Immature natural killer cell (primary cell): ENCODE data around the gene RIPK1. TPM values are rescaled to one million over a fixed set of nuclear protein-coding genes. Genes with fewer than 3 reads are reported as not detected.

Source experiments
- DNase-seq, 3 donors: peaks; one replicate each; pipeline ENCODE4 v3.0.0; 2022; ENCODE audit warnings: mixed read lengths in 1 of 3
- H3K27ac Mint-ChIP-seq, 6 donors: one replicate each; pipeline ENCODE4 v1.8.0; 2020; ENCODE audit warnings: mixed read lengths in 6 of 6, mild to moderate bottlenecking in 5 of 6, inconsistent platforms in 4 of 6, moderate library complexity in 3 of 6
- H3K27me3 Mint-ChIP-seq, 3 donors: one replicate each; pipeline ENCODE4 v1.8.0; 2020 to 2021; ENCODE audit warnings: low read depth in 3 of 3, mild to moderate bottlenecking in 3 of 3, mixed read lengths in 3 of 3, moderate library complexity in 3 of 3, inconsistent platforms in 1 of 3
- H3K36me3 Mint-ChIP-seq, 3 donors: one replicate each; pipeline ENCODE4 v1.8.0; 2020; ENCODE audit warnings: mixed read lengths in 3 of 3, inconsistent platforms in 2 of 3, mild to moderate bottlenecking in 2 of 3
- H3K4me1 Mint-ChIP-seq, 2 donors: one replicate each; pipeline ENCODE4 v1.8.0; 2020; ENCODE audit warnings: inconsistent platforms in 2 of 2, mild to moderate bottlenecking in 2 of 2, mixed read lengths in 2 of 2, moderate library complexity in 1 of 2
- H3K4me3 Mint-ChIP-seq, 5 donors: one replicate each; pipeline ENCODE4 v1.8.0; 2020; ENCODE audit warnings: mild to moderate bottlenecking in 5 of 5, mixed read lengths in 5 of 5, inconsistent platforms in 3 of 5, moderate library complexity in 3 of 5
- H3K9me3 Mint-ChIP-seq, 6 donors: one replicate each; pipeline ENCODE4 v1.8.0; 2020; ENCODE audit warnings: mild to moderate bottlenecking in 6 of 6, mixed read lengths in 6 of 6, inconsistent platforms in 4 of 6, moderate library complexity in 3 of 6
- polyA plus RNA-seq, 3 donors: library from polyadenylated mRNA; unstranded; fragments of 300-500 nt; fragmentation: Illumina TruSeq; gene quantifications; one replicate each; pipeline ENCODE4 v1.2.3, GENCODE V29; 2021

RIPK1 gene
- polyA plus RNA-seq, 3 donors from 2014 or later = 13.8 to 32.6 (median 23.5) TPM

DNA sequence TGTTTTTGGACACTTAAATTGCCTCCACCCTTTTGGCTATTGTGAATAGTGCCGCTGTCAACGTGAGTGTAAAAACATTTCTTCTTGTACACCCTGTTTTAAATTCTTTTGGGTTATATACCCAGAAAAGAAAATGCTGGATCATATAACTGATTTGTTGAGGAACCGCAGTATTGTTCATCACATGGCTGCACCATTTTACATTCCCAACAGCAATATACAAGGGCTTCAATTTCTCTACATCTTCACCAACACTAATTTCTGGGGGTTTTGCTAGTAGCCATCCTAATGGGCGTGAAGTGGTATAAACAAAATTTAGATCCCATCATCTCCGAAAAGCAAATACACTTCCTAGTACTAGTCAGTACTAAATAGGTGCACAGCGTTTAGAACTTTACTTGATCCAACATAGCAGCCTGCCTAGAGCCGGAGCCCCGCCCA lies 49.6 kb downstream of the RIPK1 start:
- H3K4me3 Mint-ChIP-seq = peak overlapping the region; percentile 83 to 94 (median 90)
- no peaks in the 10 kb centered on the region for H3K9me3 Mint-ChIP-seq
- H3K4me1 Mint-ChIP-seq = peaks cover 16 to 17% of the 10 kb centered on the region in 2 donors
- peak overlapping the region; percentile 89 to 94 (median 91) for H3K27ac Mint-ChIP-seq
- peaks cover 0 to under 1% (median 0%) of the 10 kb centered on the region in 3 donors for H3K36me3 Mint-ChIP-seq
- no peak for DNase-seq
- H3K27me3 Mint-ChIP-seq = peaks cover 7 to 9% (median 8%) of the 10 kb centered on the region in 3 donors

DNA sequence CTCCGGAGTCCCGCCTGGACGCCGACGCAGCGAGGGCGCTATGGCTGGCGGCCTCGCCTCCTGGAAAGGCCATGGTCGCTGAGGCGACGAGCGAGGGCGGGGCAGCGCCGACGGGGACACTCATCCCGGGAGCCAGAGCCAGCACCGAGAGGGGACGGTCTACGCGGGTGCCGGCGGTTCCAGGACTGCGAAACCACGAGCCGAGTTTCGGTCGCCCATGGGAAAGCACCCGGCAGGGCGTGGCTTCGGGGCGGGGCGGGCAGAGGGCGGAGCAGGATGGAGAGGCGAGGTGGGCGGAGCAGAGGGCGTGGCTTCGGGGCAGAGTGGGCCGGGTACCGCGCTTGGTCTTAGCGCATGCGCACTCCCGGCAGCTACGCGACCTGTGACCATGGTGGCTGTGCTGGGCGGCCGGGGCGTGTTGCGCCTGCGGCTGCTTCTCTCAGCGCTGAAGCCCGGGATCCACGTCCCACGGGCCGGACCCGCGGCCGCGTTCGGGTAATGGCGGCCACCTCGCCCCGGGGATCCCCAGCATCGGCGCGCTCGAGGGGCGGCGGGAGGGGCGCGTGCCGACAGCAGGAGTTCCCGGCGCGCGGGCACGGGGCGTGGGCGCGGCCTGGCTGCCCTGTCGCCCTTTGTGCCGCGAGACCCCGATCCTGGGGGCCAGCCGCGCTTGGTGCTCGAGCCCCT lies 50.2 kb downstream of the RIPK1 start, which contains the start of gene BPHL:
Gene BPHL, plus strand, starts transcription at position 359 of the 687 bp plus-strand sequence. Its CDS starts 30 bp downstream, at position 389.
- Mint-ChIP-seq H3K27me3 (peaks cover 8 to 9% (median 8%) of the 10 kb centered on the region in 3 donors), H3K27ac (peak within 1 kb of the TSS; percentile 89 to 94 (median 91)), H3K36me3 (no peaks in the 10 kb centered on the region), H3K4me1 (peaks cover 16 to 17% of the 10 kb centered on the region in 2 donors), H3K9me3 (no peaks in the 10 kb centered on the region), H3K4me3 (peak within 1 kb of the TSS; percentile 83 to 94 (median 90))
- peak; percentile 99 to 100 (median 100) for DNase-seq

DNA sequence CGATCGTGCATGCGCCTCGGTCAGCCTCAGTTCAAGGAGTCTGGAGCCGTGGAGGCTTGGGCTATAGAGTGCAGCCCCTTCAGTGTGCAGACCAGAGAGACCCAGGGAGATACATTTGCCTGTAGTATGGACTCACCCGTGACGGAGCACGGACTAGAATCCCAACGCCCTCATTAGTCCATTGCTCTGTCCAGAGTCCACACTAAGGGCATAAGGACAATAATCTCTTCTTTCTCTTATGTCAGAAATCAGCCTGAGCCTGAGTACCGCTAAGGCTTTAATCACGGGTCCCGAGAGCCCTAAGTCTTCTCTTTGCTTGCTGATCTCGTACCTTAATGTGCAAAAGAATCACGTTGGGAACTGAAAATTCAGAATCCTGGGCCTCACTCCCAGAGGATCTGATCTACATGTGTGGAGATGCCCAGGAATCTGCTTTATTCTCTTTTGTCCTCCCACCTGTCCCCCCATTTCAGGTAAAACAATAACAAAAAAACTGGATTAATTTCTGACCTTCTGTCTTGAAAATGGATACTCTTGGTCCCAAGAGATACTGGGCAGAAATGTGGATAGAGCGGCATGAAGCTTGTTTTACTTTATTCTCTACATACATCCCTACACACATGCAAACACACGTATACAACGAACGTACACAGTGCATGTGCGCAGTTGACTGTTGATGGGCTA lies 50.9 kb downstream of the RIPK1 start:
- H3K4me3 Mint-ChIP-seq = peak overlapping the region; percentile 83 to 94 (median 90)
- no peak for DNase-seq
- peaks cover 16 to 17% of the 10 kb centered on the region in 2 donors for H3K4me1 Mint-ChIP-seq
- H3K9me3 Mint-ChIP-seq = no peaks in the 10 kb centered on the region
- H3K27me3 Mint-ChIP-seq = peaks cover 8 to 14% (median 9%) of the 10 kb centered on the region in 3 donors
- H3K27ac Mint-ChIP-seq = peak overlapping the region; percentile 14 to 90 (median 78)
- no peaks in the 10 kb centered on the region for H3K36me3 Mint-ChIP-seq

DNA sequence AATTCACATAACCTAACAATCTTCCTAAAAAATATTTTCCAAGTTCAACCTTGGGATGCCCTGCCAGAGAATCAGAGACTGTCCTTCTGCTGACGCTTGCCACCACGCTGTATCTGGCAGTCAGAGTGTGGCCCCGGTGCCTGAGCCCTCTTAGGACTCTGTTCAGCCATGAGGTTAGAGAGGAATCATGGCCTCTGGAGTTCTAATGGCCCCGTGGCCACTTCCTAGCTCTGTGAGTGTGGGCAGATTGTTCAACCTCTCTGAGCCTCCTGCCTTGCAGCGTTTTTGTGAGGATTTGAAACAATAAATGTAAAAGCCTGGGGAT lies 52.4 kb downstream of the RIPK1 start:
- Mint-ChIP-seq H3K4me3 (no peak overlapping the region), H3K4me1 (peaks cover 16 to 17% of the 10 kb centered on the region in 2 donors), H3K27me3 (peaks cover 8 to 14% (median 9%) of the 10 kb centered on the region in 3 donors), H3K27ac (no peak overlapping the region), H3K9me3 (no peaks in the 10 kb centered on the region), H3K36me3 (no peaks in the 10 kb centered on the region)
- no peak for DNase-seq

DNA sequence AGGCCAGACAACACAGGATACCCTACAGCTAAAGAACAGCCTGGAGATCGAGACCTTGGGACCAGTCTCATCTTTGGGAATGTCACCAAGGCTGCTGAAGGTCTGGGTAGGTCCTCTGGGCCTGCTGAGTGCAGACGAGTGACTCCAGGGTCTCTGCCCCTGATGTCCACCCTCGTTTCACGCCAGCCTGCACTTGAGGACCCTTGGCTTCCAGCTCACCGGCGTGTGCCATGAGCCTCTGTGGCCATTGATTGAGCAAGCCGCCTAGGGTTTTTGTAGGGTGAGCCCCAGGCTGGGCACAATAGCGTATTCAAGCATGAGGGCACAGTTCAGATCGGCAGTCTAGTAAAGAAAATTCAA lies 54.5 kb downstream of the RIPK1 start:
- H3K4me1 Mint-ChIP-seq = peaks cover 12 to 14% of the 10 kb centered on the region in 2 donors
- H3K4me3 Mint-ChIP-seq = no peak overlapping the region
- peaks cover 7 to 10% (median 8%) of the 10 kb centered on the region in 3 donors for H3K27me3 Mint-ChIP-seq
- no peak for DNase-seq
- H3K27ac Mint-ChIP-seq = no peak overlapping the region
- no peaks in the 10 kb centered on the region for H3K36me3 Mint-ChIP-seq
- H3K9me3 Mint-ChIP-seq = no peaks in the 10 kb centered on the region

DNA sequence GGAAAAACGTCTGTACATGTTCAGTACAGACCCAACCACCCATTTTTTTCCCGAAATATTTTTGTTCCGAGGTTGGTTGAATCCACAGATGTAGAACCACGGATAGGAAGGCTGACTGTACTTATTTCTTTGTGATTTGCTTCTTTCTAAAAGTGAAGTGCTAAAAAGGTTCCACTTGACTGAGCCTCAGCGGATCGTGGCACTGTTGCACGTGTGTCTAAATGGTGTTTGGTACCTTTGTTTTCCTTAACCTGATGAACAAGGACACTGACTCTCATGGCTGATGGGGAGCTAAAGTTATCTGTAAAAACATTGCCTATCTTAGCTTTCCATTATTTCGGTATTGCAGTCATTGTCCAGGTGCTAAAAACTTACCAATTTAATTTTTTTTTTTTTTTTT lies 56.4 kb downstream of the RIPK1 start:
- Mint-ChIP-seq H3K4me3 (no peak overlapping the region), H3K27ac (no peak overlapping the region), H3K4me1 (peaks cover 0 to 1% of the 10 kb centered on the region in 2 donors), H3K36me3 (peaks cover 3 to 10% (median 5%) of the 10 kb centered on the region in 3 donors), H3K27me3 (peaks cover 0 to 6% (median 0%) of the 10 kb centered on the region in 3 donors), H3K9me3 (no peaks in the 10 kb centered on the region)
- DNase-seq = no peak

DNA sequence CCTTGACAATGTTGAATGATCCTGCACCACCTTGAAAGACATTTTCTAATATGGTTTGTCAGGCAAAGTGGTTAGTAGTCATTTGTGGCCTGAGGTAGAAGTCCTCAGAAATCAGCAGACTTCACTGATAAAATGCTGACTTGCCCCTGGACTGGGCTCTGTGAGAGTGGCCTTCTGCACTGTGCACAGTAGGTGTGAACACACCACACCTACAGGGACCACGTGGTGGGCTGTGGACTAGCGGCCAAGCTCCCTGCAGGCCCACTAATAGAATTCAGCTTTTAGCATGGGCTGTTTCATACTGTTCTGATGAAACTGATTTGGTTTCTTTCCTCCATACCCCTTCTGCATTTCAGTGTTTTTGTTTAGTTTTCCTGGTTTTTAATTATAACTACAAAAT lies 57.5 kb downstream of the RIPK1 start:
- H3K36me3 Mint-ChIP-seq = peaks cover 4 to 10% (median 9%) of the 10 kb centered on the region in 3 donors
- H3K9me3 Mint-ChIP-seq = no peaks in the 10 kb centered on the region
- H3K27me3 Mint-ChIP-seq = peaks cover 0 to 6% (median 0%) of the 10 kb centered on the region in 3 donors
- H3K4me1 Mint-ChIP-seq = peaks cover 0 to 1% of the 10 kb centered on the region in 2 donors
- no peak overlapping the region for H3K27ac Mint-ChIP-seq
- no peak for DNase-seq
- H3K4me3 Mint-ChIP-seq = no peak overlapping the region

DNA sequence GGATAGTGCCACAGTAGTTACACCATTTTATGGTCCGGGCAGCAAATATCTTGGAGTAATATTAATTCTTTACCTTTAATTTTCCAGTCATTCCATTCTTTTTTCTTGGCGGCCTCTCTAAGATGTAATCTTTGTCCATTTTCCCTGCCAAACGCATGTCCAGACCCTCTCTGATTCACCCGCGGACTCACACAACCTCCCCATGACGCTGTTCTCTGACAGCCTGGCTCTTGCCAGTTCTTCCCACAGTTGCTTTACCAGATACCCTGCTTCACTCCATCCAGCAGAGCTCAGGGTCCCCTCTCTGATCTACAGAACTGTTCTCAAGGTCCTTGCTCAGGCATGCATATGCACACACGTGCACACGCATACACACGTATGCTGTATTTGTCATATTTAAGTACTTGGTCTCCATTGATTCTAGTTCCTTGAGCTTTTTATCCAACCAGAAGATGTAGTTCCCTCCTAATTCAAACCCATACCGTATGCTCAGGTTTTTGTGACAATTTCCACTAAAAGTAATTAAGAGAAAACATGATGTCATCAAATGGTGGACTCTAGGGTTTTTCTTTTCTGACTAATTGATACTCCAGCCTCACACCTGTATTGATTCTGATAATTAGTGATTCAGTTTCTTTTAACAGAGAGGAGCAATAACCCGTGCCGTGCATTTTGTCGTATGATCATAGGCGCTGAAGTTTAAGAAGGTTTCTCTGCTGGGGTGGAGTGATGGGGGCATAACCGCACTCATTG lies 60.2 kb downstream of the RIPK1 start:
- peak overlapping the region in 1 of 6 donors; percentile 12 for H3K27ac Mint-ChIP-seq
- H3K27me3 Mint-ChIP-seq = peaks cover 0 to 8% (median 3%) of the 10 kb centered on the region in 3 donors
- peaks cover 0 to 1% of the 10 kb centered on the region in 2 donors for H3K4me1 Mint-ChIP-seq

DNA sequence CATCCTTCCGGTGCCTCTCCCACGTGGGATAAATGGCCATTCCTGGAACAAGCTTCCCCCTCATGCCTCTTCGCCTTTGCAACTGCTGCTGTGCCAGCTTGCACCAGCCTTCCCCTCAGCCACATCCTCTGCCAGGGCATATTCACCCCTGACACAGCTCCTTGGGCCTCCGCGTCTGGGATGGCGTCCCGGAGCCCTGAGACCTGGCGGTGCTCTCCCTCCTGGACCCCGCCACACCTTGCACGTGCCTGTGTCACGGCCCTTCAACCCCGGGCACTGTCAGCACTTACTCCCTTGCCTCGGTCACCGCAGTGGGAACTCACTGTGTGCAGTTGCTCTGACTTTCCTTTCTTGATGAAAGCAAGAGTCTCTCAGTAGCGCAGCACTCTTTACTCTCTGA lies 63.4 kb downstream of the RIPK1 start:
- Mint-ChIP-seq H3K27me3 (peaks cover 0 to 3% (median 3%) of the 10 kb centered on the region in 3 donors), H3K36me3 (peaks cover 9 to 45% (median 28%) of the 10 kb centered on the region in 3 donors), H3K4me1 (peaks cover 0 to 1% of the 10 kb centered on the region in 2 donors), H3K27ac (peak overlapping the region in 1 of 6 donors; percentile 79), H3K9me3 (no peaks in the 10 kb centered on the region), H3K4me3 (no peak overlapping the region)
- DNase-seq = no peak

More for the DNA sequence above, 60.2 kb downstream of the RIPK1 start:
- no peaks in the 10 kb centered on the region for H3K9me3 Mint-ChIP-seq
- DNase-seq = no peak
- H3K4me3 Mint-ChIP-seq = no peak overlapping the region
- peaks cover 9 to 22% (median 17%) of the 10 kb centered on the region in 3 donors for H3K36me3 Mint-ChIP-seq

DNA sequence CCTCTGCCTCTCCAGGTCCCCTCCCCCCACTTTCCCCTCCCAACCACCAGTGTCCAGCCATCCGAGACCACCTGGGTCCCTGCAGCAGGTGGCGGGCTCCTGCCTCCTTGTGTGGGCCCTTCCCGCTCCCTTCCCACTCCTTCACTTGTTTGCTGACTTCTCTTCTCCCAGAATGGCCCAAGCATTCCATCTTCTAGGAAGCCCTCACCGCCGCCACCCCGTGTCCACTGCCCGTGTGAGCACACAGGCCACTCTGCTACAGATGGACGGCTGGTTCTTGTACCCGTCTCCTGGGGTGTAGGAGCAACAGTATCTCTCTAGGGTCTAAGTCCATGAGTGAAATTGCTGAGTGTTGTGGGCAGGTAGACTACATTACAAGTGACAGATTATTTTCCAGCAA lies 65.2 kb downstream of the RIPK1 start:
- H3K4me1 Mint-ChIP-seq = no peaks in the 10 kb centered on the region
- H3K4me3 Mint-ChIP-seq = no peak overlapping the region
- no peak overlapping the region for H3K27ac Mint-ChIP-seq
- no peaks in the 10 kb centered on the region for H3K9me3 Mint-ChIP-seq
- H3K36me3 Mint-ChIP-seq = peaks cover 10 to 48% (median 39%) of the 10 kb centered on the region in 3 donors
- H3K27me3 Mint-ChIP-seq = peaks cover 0 to 3% (median 3%) of the 10 kb centered on the region in 3 donors
- DNase-seq = no peak

DNA sequence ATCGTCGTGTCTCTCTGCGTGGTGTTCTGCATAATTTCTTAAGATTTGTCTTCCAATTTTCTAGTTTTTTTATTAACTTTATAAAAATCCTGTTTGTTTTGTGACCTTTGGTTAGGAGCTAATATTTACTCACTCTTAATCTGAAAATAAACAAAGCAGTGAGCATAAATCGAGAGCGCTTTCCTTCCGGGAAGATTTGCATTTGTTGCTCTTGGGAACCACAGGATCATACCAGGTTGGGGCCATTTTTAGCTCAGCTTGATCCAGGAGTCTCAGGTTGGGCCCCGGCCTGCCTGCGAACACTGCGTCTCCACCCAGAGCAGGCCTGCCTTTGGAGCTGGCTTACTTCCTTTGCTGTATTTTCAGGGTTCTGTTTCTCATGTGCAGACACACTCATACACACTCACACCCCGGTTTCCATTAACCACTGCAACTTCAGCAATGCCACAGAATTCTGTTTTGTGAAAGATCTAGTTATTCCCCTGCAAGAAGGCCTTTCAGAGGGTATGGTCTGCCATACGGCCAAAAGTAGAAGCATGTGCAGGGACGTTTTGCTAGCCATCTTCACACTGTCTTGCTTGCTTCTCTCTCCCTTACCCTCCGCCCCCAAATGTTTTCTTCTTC lies 67.5 kb downstream of the RIPK1 start:
- no peak for DNase-seq
- peaks cover 2 to 3% (median 3%) of the 10 kb centered on the region in 3 donors for H3K27me3 Mint-ChIP-seq
- no peaks in the 10 kb centered on the region for H3K9me3 Mint-ChIP-seq
- H3K4me1 Mint-ChIP-seq = no peaks in the 10 kb centered on the region
- no peak overlapping the region for H3K4me3 Mint-ChIP-seq
- H3K36me3 Mint-ChIP-seq = peaks cover 14 to 48% (median 47%) of the 10 kb centered on the region in 3 donors
- H3K27ac Mint-ChIP-seq = peak overlapping the region in 1 of 6 donors; percentile 3

DNA sequence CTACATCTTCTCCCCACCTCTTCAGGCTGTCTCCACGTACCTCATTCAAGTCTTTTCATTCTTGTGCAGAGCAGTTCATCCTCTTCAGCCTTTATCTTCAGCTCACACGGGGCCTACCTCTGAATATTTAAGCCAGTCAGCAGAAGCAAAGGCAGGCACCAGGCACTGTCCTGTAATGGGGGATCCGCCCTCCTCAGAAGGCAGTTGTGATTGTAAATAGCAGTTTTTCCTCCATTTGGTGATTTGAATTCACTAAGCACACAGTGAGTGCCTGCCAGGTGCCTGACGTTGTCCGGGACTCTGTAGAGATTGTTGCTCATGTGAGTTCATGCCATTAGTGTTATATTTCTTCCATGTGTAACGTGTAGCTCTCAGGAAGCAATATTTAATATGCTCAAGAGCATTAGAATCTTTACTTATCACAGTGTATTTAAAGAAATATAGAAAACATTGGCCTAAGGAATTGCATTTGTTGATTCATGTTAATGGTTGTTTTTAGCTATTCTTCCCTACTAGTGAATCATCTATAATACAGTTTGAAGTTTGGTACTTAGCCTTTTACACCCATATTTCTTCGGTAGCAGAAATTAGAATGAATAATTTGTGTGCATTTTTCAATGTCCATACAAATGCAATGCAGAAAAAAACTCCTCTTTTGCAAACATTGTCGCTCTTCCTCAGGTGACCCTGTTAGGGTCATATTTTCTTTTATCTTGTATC lies 68.2 kb downstream of the RIPK1 start:
- H3K9me3 Mint-ChIP-seq = no peaks in the 10 kb centered on the region
- H3K36me3 Mint-ChIP-seq = peaks cover 12 to 47% (median 44%) of the 10 kb centered on the region in 3 donors
- H3K4me1 Mint-ChIP-seq = no peaks in the 10 kb centered on the region
- no peak for DNase-seq
- peak overlapping the region in 1 of 6 donors; percentile 3 for H3K27ac Mint-ChIP-seq
- H3K27me3 Mint-ChIP-seq = peaks cover 2 to 3% (median 3%) of the 10 kb centered on the region in 3 donors
- no peak overlapping the region for H3K4me3 Mint-ChIP-seq
